Fibroblast of the aortic adventitia (primary cell): ENCODE measurements around the gene MYBPC3. TPM values are rescaled to one million over a fixed set of nuclear protein-coding genes. Genes with fewer than 3 reads are reported as not detected.

Experiments used
- DNase-seq: peaks from one replicate; pipeline ENCODE4 v3.0.0-alpha.2; 2010; ENCODE audit warnings: low read depth
- H3K4me3 ChIP-seq: 2 replicates; pipeline ENCODE4 v1.5.1; 2011; ENCODE audit warnings: low read depth, mild to moderate bottlenecking, control low read depth, low read length, moderate library complexity
- CTCF ChIP-seq: IDR thresholded peaks from 2 replicates; pipeline ENCODE4 v1.5.1; 2011; ENCODE audit warnings: mild to moderate bottlenecking, low read length, control low read depth, inconsistent platforms; ENCODE audit not compliant: insufficient read depth
- small RNA-seq: library from RNA; depleted of rRNA; stranded (forward); fragments of <200 nt; gene quantifications from one replicate; pipeline ENCODE3, GENCODE V24; 2012
- total RNA-seq: library from RNA; depleted of rRNA; stranded (reverse); fragments of >200 nt; gene quantifications from 2 replicates; pipeline ENCODE4 v1.2.3, GENCODE V29; 2012; ENCODE audit warnings: low replicate concordance

MYBPC3 gene
- total RNA-seq, 1 donor, result not detected

GRCh38 chr11:47285969-47286770, 66.3 kb downstream of the MYBPC3 start:
- H3K4me3 ChIP-seq, result no peak overlapping the region
- DNase-seq, result no peak
- TF ChIP-seq CTCF, result no peak

GRCh38 chr11:47284151-47284550, 68.4 kb downstream of the MYBPC3 start:
- TF ChIP-seq CTCF, result no peak
- H3K4me3 ChIP-seq, result no peak overlapping the region
- no peak for DNase-seq

GRCh38 chr11:47282462-47282861, 70.0 kb downstream of the MYBPC3 start:
- TF ChIP-seq CTCF, result no peak
- DNase-seq, result no peak
- H3K4me3 ChIP-seq, result no peak overlapping the region

Small RNA genes within 50 kb of the gene (small RNA-seq; reads per million reads assigned to genes)
- not detected for gene MIR4487

Other genes starting within 250 kb of the MYBPC3 start
- gene ARFGAP2, start 175.8 kb downstream of the MYBPC3 start, total RNA-seq, result 98.5 and 152 TPM in 2 replicates
- gene PACSIN3, start 166.3 kb downstream of the MYBPC3 start, total RNA-seq, result 28.8 and 31.6 TPM in 2 replicates
- 47.2 and 99.4 TPM in 2 replicates for gene DDB2, start 137.7 kb downstream of the MYBPC3 start, total RNA-seq
- gene ACP2, start 103.9 kb downstream of the MYBPC3 start, total RNA-seq, result 8.4 and 24.9 TPM in 2 replicates
- 8.8 and 22.0 TPM in 2 replicates for gene NR1H3, start 94.7 kb downstream of the MYBPC3 start, total RNA-seq
- 23.7 and 31.5 TPM in 2 replicates for gene MADD, start 82.6 kb downstream of the MYBPC3 start, total RNA-seq
- not detected in 2 replicates for gene SPI1, start 25.8 kb upstream of the MYBPC3 start, total RNA-seq
- 28.5 and 47.5 TPM in 2 replicates for gene SLC39A13, start 55.9 kb upstream of the MYBPC3 start, total RNA-seq
- gene PSMC3, start 73.7 kb upstream of the MYBPC3 start, total RNA-seq, result 52.3 and 128 TPM in 2 replicates
- gene RAPSN, start 96.4 kb upstream of the MYBPC3 start, total RNA-seq, result 0.09 TPM in 1 of 2 replicates, not detected in the other
- 63.2 and 103 TPM in 2 replicates for gene CELF1, start 200.4 kb upstream of the MYBPC3 start, total RNA-seq
- gene PTPMT1, start 212.9 kb upstream of the MYBPC3 start, total RNA-seq, result 25.6 and 44.1 TPM in 2 replicates
- 28.4 and 29.9 TPM in 2 replicates for gene KBTBD4, start 226.3 kb upstream of the MYBPC3 start, total RNA-seq
- gene NDUFS3, start 226.4 kb upstream of the MYBPC3 start, total RNA-seq, result 56.5 and 157 TPM in 2 replicates
- not detected in 2 replicates for gene FAM180B, start 234.0 kb upstream of the MYBPC3 start, total RNA-seq
- gene C1QTNF4, start 241.7 kb upstream of the MYBPC3 start, total RNA-seq, result not detected in 2 replicates